ENCODE results near the gene ALPK3. TPM values are rescaled to one million over a fixed set of nuclear protein-coding genes. Genes with fewer than 3 reads are reported as not detected.

Gene ALPK3
- polyA plus RNA-seq, 1 donor (not counting 4 experiments of a cell fraction or from before 2014, with no cell fraction given) = 0.07 TPM

DNA sequence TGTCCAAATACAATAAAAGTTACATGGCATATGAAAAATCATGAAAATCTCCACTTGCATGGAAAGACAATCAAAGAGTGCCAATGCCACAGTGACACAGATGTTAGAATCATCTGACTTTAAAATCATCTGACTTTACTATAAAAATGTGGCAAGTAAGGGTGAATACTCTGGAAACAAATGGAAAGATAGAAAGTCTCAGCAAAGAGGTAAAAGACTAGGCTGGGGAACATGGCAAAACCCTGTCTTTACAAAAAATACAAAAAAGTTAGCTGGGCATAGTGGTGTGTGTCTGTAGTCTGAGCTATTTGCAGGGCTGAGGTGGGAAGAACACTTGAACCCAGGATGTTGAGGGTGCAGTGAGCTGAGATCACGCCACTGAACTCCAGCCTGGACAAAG lies 29.1 kb downstream of the ALPK3 start:
- H3K4me3 ChIP-seq (ENCODE audit: control insufficient read depth in 2 of 3, extremely low read depth in 1 of 3, insufficient read depth in 2 of 3, low read depth in 1 of 3, low read length in 3 of 3) = no peak overlapping the region
- H3K27me3 ChIP-seq (ENCODE audit: control insufficient read depth, extremely low read depth, insufficient read depth, low read length) = no peaks in the 10 kb centered on the region
- DNase-seq (ENCODE audit: low read depth, low spot score) (no peak), FAIRE-seq (no peak)
- dilution Hi-C loops (cut with MboI; ENCODE audit: extremely low pct_ligation_motif_present, low sequenced_read_pairs) = no loop called here
- H3K36me3 ChIP-seq (ENCODE audit: control insufficient read depth in 2 of 2, extremely low read depth in 1 of 2, insufficient read depth in 2 of 2, low read length in 2 of 2) = no peaks in the 10 kb centered on the region
- H3K79me2 ChIP-seq (ENCODE audit: control insufficient read depth, insufficient read depth, low read length) = no peaks in the 10 kb centered on the region
- no peaks in the 10 kb centered on the region for H3K9me1 ChIP-seq (ENCODE audit: control insufficient read depth, extremely low read depth, insufficient read depth, low read length)
- H3K4me1 ChIP-seq (ENCODE audit: control insufficient read depth, extremely low read depth, insufficient read depth, low read length) = no peaks in the 10 kb centered on the region
- no peak overlapping the region for H3K27ac ChIP-seq (ENCODE audit: control insufficient read depth, insufficient read depth, low read length)
- no peak overlapping the region for H3K4me2 ChIP-seq (ENCODE audit: control insufficient read depth, extremely low read depth, insufficient read depth, low read depth, low read length)
- no peak overlapping the region for H2AFZ ChIP-seq (ENCODE audit: control insufficient read depth, low read length)
- no peak for TF ChIP-seq EZH2 (IDR thresholded peaks at IDR 0.05; ENCODE audit: low read length)
- TF ChIP-seq, protein P1, sequence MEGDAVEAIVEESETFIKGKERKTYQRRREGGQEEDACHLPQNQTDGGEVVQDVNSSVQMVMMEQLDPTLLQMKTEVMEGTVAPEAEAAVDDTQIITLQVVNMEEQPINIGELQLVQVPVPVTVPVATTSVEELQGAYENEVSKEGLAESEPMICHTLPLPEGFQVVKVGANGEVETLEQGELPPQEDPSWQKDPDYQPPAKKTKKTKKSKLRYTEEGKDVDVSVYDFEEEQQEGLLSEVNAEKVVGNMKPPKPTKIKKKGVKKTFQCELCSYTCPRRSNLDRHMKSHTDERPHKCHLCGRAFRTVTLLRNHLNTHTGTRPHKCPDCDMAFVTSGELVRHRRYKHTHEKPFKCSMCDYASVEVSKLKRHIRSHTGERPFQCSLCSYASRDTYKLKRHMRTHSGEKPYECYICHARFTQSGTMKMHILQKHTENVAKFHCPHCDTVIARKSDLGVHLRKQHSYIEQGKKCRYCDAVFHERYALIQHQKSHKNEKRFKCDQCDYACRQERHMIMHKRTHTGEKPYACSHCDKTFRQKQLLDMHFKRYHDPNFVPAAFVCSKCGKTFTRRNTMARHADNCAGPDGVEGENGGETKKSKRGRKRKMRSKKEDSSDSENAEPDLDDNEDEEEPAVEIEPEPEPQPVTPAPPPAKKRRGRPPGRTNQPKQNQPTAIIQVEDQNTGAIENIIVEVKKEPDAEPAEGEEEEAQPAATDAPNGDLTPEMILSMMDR (optimal IDR thresholded peaks at IDR 0.05 in 1 of 3, IDR thresholded peaks at IDR 0.05 in 1 of 3, conservative IDR thresholded peaks at IDR 0.05 in 1 of 3; ENCODE audit: extremely low read depth in 1 of 3, insufficient read depth in 2 of 3, low read length in 3 of 3) = no peak
- H4K20me1 ChIP-seq (ENCODE audit: control insufficient read depth, extremely low read depth, insufficient read depth, low read length) = no peaks in the 10 kb centered on the region
- H3K9ac ChIP-seq (ENCODE audit: control insufficient read depth, extremely low read depth, insufficient read depth, low read length) = no peak overlapping the region
- H3K9me3 ChIP-seq (ENCODE audit: control insufficient read depth, low read depth, low read length) = no peaks in the 10 kb centered on the region

DNA sequence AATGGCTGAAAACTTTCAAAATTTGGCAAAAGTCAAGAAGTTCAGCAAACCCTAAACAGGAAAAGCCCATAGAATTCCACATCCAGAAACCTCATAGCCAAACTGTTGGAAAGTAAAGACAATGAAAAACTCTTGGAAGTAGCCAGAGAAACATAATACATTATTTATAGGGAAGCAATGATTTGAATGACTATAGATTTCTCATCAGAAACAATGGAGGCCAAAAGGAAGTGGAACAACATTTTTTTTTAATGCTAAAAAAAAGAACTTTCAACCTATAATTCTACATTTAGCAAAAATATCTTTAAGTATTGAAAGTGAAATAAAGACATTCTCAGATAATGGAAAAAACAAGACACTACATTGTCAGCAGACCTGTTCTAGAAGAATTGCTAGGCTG lies 30.2 kb downstream of the ALPK3 start:
- no peak for TF ChIP-seq EZH2 (IDR thresholded peaks at IDR 0.05; ENCODE audit: low read length)
- TF ChIP-seq, protein P1 (optimal IDR thresholded peaks at IDR 0.05 in 1 of 3, IDR thresholded peaks at IDR 0.05 in 1 of 3, conservative IDR thresholded peaks at IDR 0.05 in 1 of 3; ENCODE audit: extremely low read depth in 1 of 3, insufficient read depth in 2 of 3, low read length in 3 of 3) = no peak
- FAIRE-seq (no peak), DNase-seq (ENCODE audit: low read depth, low spot score) (no peak)
- no peaks in the 10 kb centered on the region for H3K79me2 ChIP-seq (ENCODE audit: control insufficient read depth, insufficient read depth, low read length)
- no peak overlapping the region for H3K9ac ChIP-seq (ENCODE audit: control insufficient read depth, extremely low read depth, insufficient read depth, low read length)
- dilution Hi-C loops (cut with MboI; ENCODE audit: extremely low pct_ligation_motif_present, low sequenced_read_pairs) = no loop called here
- no peak overlapping the region for H2AFZ ChIP-seq (ENCODE audit: control insufficient read depth, low read length)
- no peaks in the 10 kb centered on the region for H4K20me1 ChIP-seq (ENCODE audit: control insufficient read depth, extremely low read depth, insufficient read depth, low read length)
- no peaks in the 10 kb centered on the region for H3K27me3 ChIP-seq (ENCODE audit: control insufficient read depth, extremely low read depth, insufficient read depth, low read length)
- H3K4me3 ChIP-seq (ENCODE audit: control insufficient read depth in 2 of 3, extremely low read depth in 1 of 3, insufficient read depth in 2 of 3, low read depth in 1 of 3, low read length in 3 of 3) = no peak overlapping the region
- no peaks in the 10 kb centered on the region for H3K36me3 ChIP-seq (ENCODE audit: control insufficient read depth in 2 of 2, extremely low read depth in 1 of 2, insufficient read depth in 2 of 2, low read length in 2 of 2)
- H3K4me1 ChIP-seq (ENCODE audit: control insufficient read depth, extremely low read depth, insufficient read depth, low read length) = no peaks in the 10 kb centered on the region
- no peak overlapping the region for H3K4me2 ChIP-seq (ENCODE audit: control insufficient read depth, extremely low read depth, insufficient read depth, low read depth, low read length)
- H3K9me1 ChIP-seq (ENCODE audit: control insufficient read depth, extremely low read depth, insufficient read depth, low read length) = no peaks in the 10 kb centered on the region
- no peak overlapping the region for H3K27ac ChIP-seq (ENCODE audit: control insufficient read depth, insufficient read depth, low read length)
- no peaks in the 10 kb centered on the region for H3K9me3 ChIP-seq (ENCODE audit: control insufficient read depth, low read depth, low read length)
